NCI-H69 (cell line): ENCODE results near the gene LCLAT1.

Experiments used
- DNase-seq: peaks from one replicate; lab custom pipeline; 2025; lab: John Stamatoyannopoulos, UW

LCLAT1 gene

GRCh38 chr2:30514848-30515435, 67.9 kb downstream of the LCLAT1 start:
- no peak for DNase-seq

DNA sequence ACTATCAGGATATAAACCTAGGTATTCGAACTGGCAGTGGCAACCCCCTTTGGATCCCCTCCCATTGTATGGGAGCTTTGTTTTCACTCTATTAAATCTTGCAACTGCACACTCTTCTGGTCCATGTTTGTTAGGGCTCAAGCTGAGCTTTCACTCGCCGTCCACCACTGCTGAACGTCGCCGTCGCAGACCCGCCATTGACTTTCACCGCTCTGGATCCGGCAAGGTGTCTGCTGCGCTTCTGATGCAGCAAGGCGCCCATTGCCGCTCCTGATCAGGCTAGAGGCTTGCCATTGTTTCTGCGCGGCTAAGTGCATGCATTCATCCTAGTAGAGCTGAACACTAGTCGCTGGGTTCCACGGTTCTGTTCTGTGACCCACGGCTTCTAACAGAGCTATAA, 69.1 kb downstream of the LCLAT1 start:
- DNase-seq, result no peak

- no peak for DNase-seq
Measured at GRCh38 chr2:30519796-30520195, 72.8 kb downstream of the LCLAT1 start.

GRCh38 chr2:30522421-30522820, 75.4 kb downstream of the LCLAT1 start:
- DNase-seq, result no peak

GRCh38 chr2:30527411-30527810, 80.4 kb downstream of the LCLAT1 start:
- no peak for DNase-seq

GRCh38 chr2:30527859-30528258, 80.8 kb downstream of the LCLAT1 start:
- DNase-seq, result no peak

GRCh38 chr2:30530346-30530745, 83.3 kb downstream of the LCLAT1 start:
- no peak for DNase-seq

DNA sequence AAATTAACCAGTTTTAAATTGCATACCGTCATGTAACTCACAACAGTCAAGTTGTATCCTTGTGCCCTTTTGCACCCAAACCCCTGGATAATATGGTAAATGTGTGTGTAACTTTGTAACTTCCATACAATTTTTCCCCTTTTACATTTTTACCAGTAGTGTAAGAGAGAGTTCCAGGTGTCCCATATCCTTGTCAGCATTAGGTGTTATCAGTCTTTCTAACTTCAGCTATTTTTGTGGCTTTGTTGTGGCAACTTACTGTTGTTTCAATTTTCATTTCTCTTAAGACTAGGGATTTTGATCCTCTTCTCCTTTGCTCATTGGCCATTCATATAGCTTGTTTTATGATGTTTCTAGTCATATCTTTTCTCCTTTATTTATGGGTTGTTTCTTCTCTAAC, 94.6 kb downstream of the LCLAT1 start:
- DNase-seq, result no peak

DNA sequence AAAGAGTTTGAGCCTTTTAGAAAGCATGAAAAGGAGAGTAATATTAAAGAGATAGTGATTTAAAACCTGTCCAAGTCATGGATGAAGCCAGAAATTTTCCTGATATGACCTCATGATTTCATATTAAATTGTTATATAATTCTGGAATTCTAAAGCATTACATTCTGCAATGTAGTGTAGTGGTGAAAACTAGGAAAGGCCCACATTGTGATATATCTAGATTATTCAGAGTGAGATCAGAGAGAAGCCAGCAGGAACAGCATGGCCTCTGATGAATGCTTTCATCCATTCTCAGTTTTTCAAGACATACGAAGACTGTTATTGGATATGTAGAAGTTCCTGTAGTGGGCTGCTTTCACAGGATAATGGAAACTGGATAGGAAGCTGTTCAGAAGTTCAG, 98.8 kb downstream of the LCLAT1 start:
- DNase-seq, result peak; percentile 38

GRCh38 chr2:30548386-30548785, 101.3 kb downstream of the LCLAT1 start:
- no peak for DNase-seq

DNA sequence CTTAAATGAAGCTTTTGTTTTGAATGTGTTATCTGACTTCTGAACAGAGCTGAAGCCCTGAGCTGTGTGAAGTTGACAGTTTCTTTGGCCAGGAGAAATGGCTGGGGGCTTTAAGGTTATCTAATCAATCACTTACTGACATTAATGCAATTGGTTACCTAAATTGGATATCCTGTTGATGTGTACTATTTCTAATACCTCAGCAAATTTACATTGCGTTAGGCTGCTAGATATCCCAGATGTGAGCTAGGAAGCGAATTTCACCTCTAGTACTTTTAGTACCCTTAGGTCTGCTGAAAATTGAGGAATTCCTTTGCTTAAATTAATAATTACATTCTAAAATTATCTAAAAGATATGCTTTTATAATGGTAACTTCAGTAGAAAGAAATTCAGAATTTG, 102.0 kb downstream of the LCLAT1 start:
- no peak for DNase-seq

DNA sequence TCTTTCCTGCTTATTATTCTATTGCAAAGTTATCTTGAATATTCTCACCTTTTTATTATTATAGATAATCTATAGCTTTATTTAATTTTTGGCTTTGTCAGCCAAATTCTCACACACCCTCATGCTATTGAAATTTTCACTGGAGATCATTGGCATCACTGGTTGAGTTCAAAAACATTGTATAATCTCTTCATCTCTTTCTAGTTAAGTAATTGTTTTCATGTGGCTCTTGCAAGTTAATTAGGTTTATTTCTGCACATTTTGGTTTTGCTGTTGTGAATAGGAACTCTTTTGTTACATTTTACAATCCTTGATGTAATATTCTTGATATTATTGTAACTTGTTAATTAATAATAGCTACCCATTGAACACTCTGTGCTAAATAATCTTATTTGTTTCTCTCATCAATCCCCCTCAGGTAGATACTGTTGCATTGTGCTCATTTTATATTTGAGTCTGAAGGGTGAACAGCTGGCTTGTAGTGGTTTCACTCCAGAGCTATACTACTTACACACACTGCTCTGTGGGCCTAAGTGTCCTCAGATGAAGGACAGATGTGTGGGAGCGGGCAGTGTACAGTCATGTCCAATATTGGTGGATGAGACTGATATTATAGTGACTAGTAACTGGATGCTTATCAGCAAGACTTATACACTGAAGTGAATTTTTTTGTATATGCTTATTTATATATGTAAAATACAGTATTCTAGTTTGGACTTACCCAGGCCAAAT, 112.7 kb downstream of the LCLAT1 start:
- no peak for DNase-seq

GRCh38 chr2:30561349-30561748, 114.3 kb downstream of the LCLAT1 start:
- DNase-seq, result no peak

- no peak for DNase-seq
Measured at GRCh38 chr2:30565851-30566358, 118.9 kb downstream of the LCLAT1 start.

- DNase-seq, result no peak
Measured at GRCh38 chr2:30566631-30567030, 119.6 kb downstream of the LCLAT1 start.

- no peak for DNase-seq
Measured at GRCh38 chr2:30567317-30567716, 120.3 kb downstream of the LCLAT1 start.

DNA sequence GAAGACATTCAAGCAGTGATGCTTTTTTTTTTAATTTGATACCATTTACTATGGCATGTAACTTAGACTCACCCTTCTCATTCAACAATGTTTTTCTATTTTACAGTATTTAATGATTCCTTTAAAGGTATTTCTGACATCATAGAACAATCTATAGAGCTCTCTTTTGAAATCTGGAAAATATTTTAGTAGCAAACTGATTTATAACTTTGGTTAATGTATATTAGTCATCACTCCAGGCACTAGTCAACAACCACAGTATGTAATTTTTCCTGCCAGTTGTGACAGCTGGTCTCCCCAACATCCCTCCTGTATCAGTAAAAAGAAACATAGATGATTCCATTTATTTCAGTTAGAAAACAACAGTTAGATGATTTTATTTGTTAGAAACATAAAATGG, 122.9 kb downstream of the LCLAT1 start:
- no peak for DNase-seq

DNA sequence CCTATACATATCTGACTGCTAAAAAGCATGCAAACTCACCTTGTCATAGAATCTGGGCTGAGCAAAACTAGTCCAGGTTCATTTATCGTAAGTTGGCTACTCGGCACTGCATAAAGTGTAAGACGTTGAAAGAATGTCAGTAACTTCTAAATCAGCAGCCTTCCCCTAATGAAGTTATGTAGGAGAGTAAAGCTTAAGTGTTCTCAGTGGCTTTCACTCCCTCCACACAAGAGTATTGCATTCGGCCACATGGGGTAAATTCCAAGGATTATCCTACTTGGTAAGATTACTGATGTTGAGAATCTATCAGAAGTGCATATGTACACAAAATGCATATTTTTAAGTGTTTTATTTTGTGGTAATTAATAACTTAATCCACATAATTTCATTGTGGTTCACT, 130.1 kb downstream of the LCLAT1 start:
- no peak for DNase-seq

DNA sequence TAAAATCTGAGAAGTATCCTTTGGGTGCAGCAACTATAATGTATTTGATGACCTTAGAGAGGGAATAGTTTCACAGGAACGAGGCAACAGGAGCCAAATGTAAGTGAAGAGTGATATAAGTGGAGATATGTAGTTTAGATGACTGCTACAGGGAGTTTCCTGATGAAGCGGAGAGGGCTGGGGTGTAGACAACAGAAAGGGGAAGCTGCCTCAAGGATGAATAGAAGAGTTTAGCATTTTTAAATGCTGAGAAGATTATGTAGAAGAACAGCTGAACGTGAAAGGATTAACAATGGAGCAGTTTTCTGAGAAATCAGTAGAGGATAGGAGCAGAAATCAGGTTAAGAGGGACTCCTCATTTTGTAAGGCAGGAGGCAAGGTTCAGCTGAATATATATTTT, 133.3 kb downstream of the LCLAT1 start:
- no peak for DNase-seq

DNA sequence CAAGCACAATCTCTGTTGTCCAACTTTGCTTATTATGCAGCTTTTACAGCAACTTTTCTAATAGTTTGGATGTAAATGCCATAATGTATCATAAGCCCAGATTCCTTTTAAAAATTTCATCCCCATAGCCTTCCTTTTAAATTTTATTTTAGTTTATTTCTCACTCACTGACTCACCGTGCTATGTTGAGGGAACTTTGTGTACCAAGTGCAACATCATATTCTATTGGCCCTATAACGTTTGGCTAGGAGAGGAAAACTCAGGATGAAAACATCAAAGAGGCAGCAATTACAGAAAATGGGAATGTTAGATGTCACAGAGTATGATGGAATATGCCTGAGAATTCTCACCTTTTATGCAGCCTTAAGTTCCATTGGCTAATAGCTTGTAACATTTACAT, 135.5 kb downstream of the LCLAT1 start:
- no peak for DNase-seq

DNA sequence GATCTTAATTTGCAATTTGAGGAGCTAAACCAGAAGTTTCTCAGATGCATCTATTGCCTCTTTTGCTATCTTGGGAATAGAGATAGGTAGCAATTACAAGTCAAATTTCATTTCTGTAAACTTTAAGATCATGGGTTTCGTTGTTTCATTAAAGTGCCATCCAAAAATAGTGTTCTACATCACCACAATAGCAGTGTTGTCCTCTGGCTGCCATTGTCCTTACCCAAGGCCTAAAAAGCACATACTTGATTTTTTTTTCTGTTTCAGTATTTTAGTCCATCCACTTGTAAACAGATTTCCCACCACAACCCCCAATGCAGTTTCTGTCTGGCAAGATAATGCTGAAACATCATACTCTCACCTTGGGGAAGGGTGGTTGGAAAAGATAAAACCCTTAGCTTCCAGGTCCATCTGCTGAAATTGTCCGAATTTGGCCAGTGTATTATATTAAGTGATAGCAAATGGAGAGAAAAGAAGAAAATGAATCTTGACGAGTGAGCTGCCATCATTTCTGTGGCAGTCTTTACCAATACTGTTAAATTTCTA, 136.2 kb downstream of the LCLAT1 start:
- no peak for DNase-seq

DNA sequence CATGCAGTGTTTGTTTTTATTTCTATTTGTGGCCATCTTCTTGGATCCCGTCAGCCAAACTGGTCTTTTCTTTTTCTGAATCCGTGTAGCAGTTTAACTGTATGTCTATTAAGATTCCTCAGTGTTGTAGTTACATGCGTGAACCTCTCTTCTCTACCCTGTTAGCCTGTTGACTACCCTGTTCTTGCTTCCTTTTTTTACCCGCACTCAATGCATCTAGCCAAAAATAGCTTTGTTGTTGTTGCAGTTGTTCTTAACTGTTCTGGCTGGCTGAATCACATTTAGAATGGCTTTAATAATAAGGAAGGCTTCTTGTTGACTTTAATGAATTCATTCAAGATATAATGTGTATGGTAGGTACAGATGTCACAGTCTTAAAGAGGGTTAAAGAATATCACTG, 137.1 kb downstream of the LCLAT1 start:
- DNase-seq, result no peak

- DNase-seq, result no peak
Measured at GRCh38 chr2:30588994-30589393, 141.9 kb downstream of the LCLAT1 start.

DNA sequence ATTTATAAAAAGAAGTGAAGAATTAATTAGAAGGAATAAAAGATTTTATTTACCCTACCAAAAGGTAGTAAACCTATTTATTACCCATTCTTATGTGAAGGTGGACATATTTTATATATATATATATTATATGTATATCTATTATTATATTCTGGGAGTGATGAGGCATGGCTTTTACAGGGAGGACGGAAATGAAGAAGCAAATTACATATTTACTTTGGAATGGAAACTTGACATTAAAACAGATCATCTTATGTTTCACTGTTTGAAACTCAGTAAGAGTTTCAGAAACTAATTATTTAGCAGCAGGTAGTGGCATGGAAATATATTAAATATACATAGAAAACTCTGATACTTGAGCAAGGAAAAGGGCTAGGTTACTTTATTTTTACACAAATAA, 143.4 kb downstream of the LCLAT1 start:
- peak; percentile 1 for DNase-seq
